ENCODE measurements around the gene RPL3. TPM values are rescaled to one million over a fixed set of nuclear protein-coding genes. Genes with fewer than 3 reads are reported as not detected.

RPL3 gene
- total and polyA plus RNA-seq, 4 donors = 1,469 to 4,700 (median 2,307) TPM

DNA sequence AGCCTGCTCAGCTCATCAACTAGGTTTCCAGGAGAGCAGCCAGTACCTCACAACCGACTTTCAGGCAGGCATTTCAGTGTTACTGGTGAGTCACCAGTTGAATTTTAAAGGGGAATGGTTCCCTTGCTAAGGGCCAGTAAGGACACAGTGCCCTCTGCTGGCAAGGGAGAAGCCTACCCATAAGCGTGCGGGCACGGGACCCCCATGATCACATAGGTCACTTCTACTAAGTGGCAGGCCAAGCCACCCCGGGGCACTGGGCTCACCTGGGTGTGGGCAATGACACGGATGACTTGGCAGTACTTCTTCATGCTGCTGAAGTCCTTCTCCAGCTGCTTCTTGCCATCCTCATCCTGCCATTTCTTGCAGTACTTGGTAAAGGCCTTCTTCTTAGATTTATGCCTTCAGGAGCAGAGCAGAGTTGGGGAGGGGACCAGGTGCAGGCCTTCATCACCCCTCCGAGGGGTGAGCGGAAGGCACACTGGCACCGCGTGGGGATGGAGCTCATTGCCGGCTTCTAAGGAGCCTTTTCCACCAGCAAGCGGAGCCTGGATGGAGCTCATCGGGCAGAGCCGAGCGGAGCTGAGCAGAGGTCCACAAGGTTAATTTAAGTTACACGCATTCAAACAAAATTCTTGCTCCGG, 2.9 kb downstream of the RPL3 start:
- intact Hi-C loops (cut with DNase I) = loop anchor here (1.0 to 10.0 kb wide), 3 partner anchors 146 to 442 kb away; partner anchors contain the start of genes CBX6 (in 2 of the 2) and ATF4 (in 1 of the 2)
- H3K4me3 ChIP-seq (ENCODE audit: low read length in 2 of 2) = no peak overlapping the region
- DNase-seq (peak; percentile 89 to 90), ATAC-seq (ENCODE audit: low FRiP score) (peak; percentile 65)
- H3K9me3 ChIP-seq (ENCODE audit: control insufficient read depth, low read length) = no peaks in the 10 kb centered on the region
- H3K4me1 ChIP-seq (ENCODE audit: control insufficient read depth in 1 of 2, insufficient read depth in 2 of 2, low read length in 2 of 2) = no peaks in the 10 kb centered on the region
- H3K27me3 ChIP-seq (ENCODE audit: control insufficient read depth in 1 of 2, insufficient read depth in 2 of 2, low read length in 1 of 2) = no peaks in the 10 kb centered on the region
- no peak overlapping the region for H3K27ac ChIP-seq (ENCODE audit: low read depth in 1 of 2, low read length in 2 of 2)
- H3K36me3 ChIP-seq (ENCODE audit: control insufficient read depth in 1 of 2, insufficient read depth in 2 of 2, low read length in 1 of 2) = peaks cover 4 to 29% of the 10 kb centered on the region in 2 donors
- WGBS, 2 donors = 47 to 51% methylated on average over 17 of the region's 17 CpGs

DNA sequence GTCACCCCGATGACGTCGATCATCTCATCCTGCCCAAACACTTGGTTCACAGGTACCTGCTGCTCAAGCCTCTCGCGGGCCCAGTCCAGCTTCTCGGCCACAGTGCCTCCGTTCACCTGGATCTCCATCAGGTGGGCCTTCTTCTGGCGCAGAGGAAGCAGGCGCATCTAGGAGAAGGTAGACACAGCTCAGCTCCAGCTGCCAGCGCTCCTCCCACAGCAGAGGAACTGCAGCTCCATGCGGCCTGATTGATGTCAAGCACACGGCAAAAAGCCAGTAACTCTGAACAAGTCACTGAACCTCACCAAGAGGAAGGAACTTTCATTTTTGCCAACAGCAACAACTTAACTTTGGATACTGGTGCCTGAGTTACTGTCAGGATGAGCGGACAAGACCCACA, 4.0 kb downstream of the RPL3 start:
- Histone ChIP-seq H3K4me1 (ENCODE audit: control insufficient read depth in 1 of 2, insufficient read depth in 2 of 2, low read length in 2 of 2) (no peaks in the 10 kb centered on the region), H3K36me3 (ENCODE audit: control insufficient read depth in 1 of 2, insufficient read depth in 2 of 2, low read length in 1 of 2) (peaks cover 4 to 29% of the 10 kb centered on the region in 2 donors), H3K27ac (ENCODE audit: low read depth in 1 of 2, low read length in 2 of 2) (no peak overlapping the region), H3K9me3 (ENCODE audit: control insufficient read depth, low read length) (no peaks in the 10 kb centered on the region), H3K27me3 (ENCODE audit: control insufficient read depth in 1 of 2, insufficient read depth in 2 of 2, low read length in 1 of 2) (no peaks in the 10 kb centered on the region), H3K4me3 (ENCODE audit: low read length in 2 of 2) (no peak overlapping the region)
- ATAC-seq (ENCODE audit: low FRiP score) (no peak), DNase-seq (peak in 1 of 2 donors; percentile 39)
- intact Hi-C loops (cut with DNase I) = loop anchor here (10.0 kb wide), 2 partner anchors 209 to 441 kb away; partner anchors contain the start of genes CBX6 (in 2 of the 2) and ATF4 (in 1 of the 2)
- 82 to 83% methylated on average over 13 of the region's 13 CpGs for WGBS, 2 donors

GRCh38 chr22:39314251-39314971, 5.0 kb downstream of the RPL3 start:
- intact Hi-C loops (cut with DNase I) = loop anchor here (5.0 to 10.0 kb wide), 3 partner anchors 162 to 440 kb away; partner anchors contain the start of genes CBX6 (in 2 of the 2), ATF4 (in 1 of the 2) and CBX7 (in 1 of the 2)
- H3K4me3 ChIP-seq (ENCODE audit: low read length in 2 of 2) = no peak overlapping the region
- DNase-seq (peak in 1 of 2 donors; percentile 70), ATAC-seq (ENCODE audit: low FRiP score) (no peak)
- no peaks in the 10 kb centered on the region for H3K27me3 ChIP-seq (ENCODE audit: control insufficient read depth in 1 of 2, insufficient read depth in 2 of 2, low read length in 1 of 2)
- H3K4me1 ChIP-seq (ENCODE audit: control insufficient read depth in 1 of 2, insufficient read depth in 2 of 2, low read length in 2 of 2) = no peaks in the 10 kb centered on the region
- H3K9me3 ChIP-seq (ENCODE audit: control insufficient read depth, low read length) = no peaks in the 10 kb centered on the region
- peaks cover 4 to 29% of the 10 kb centered on the region in 2 donors for H3K36me3 ChIP-seq (ENCODE audit: control insufficient read depth in 1 of 2, insufficient read depth in 2 of 2, low read length in 1 of 2)
- no peak overlapping the region for H3K27ac ChIP-seq (ENCODE audit: low read depth in 1 of 2, low read length in 2 of 2)
- 86% methylated on average over 14 of the region's 14 CpGs for WGBS, 2 donors

DNA sequence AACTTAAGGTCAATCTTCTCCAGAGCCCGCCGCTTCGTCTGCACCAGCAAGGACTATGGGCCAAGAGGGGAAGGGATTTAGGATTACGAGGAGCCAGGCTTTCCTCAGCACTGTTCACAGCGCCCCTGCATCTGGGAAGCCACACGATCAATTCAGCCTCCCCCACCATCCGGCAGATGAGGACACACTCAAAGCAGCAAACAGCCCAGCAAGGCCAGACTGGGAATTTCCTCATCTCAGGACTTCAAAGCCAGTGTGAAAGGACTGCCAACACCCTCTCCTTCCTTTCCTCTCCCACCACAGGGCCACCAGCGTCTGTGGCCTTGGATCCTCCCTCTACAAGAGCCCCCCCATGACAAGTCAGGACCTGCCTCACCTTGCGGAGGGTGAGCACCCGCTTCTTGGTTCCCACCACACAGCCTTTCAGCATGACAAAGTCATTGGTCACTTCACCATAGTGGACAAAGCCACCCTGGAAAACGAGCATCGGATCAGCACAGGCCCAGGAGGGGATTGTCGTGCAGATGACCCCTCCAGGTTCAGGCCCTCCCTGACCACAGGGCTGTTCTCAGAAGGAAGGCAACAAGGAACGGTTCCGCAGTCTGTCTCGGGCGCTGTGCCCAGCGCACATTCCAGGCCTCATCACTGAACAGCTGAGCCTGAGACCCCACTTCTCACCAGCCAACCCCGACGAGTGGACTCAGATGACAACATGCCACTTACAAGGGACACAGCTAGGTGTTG, 6.0 kb downstream of the RPL3 start:
- Histone ChIP-seq H3K27ac (ENCODE audit: low read depth in 1 of 2, low read length in 2 of 2) (no peak overlapping the region), H3K4me1 (ENCODE audit: control insufficient read depth in 1 of 2, insufficient read depth in 2 of 2, low read length in 2 of 2) (no peaks in the 10 kb centered on the region)

DNA sequence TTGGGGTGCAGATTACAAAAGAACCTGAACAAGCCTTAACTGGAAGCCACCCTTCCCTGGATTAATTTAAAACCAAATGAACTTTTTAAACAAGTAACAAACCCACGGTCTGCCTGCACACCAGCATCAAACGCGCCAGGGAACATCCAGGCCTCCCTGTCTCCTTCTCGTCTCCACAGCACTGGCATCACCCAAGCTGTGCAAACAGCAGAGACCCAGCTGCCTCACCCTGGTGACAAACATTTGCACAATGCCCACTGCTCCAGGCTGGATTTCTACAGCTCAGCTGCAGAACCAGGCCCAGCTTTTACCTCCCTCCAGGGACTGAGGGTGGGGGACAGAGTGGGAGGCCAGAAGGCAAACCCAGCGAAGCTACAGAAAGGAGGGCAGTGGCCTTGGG, 7.0 kb downstream of the RPL3 start:
- WGBS, 2 donors = 81 to 83% methylated on average over 5 of the region's 5 CpGs
- no peaks in the 10 kb centered on the region for H3K27me3 ChIP-seq (ENCODE audit: control insufficient read depth in 1 of 2, insufficient read depth in 2 of 2, low read length in 1 of 2)
- no peak for ATAC-seq (ENCODE audit: low FRiP score)
- H3K4me1 ChIP-seq (ENCODE audit: control insufficient read depth in 1 of 2, insufficient read depth in 2 of 2, low read length in 2 of 2) = no peaks in the 10 kb centered on the region
- H3K4me3 ChIP-seq (ENCODE audit: low read length in 2 of 2) = no peak overlapping the region
- H3K9me3 ChIP-seq (ENCODE audit: control insufficient read depth, low read length) = no peaks in the 10 kb centered on the region
- intact Hi-C loops (cut with DNase I) = loop anchor here (5.0 to 10.0 kb wide), 3 partner anchors 160 to 438 kb away; partner anchors contain the start of genes CBX6 (in 2 of the 2), ATF4 (in 1 of the 2) and CBX7 (in 1 of the 2)
- no peak overlapping the region for H3K27ac ChIP-seq (ENCODE audit: low read depth in 1 of 2, low read length in 2 of 2)
- peaks cover 4 to 29% of the 10 kb centered on the region in 2 donors for H3K36me3 ChIP-seq (ENCODE audit: control insufficient read depth in 1 of 2, insufficient read depth in 2 of 2, low read length in 1 of 2)
- peak in 1 of 2 donors; percentile 51 for DNase-seq

More for the DNA sequence above, 6.0 kb downstream of the RPL3 start:
- no peak for ATAC-seq (ENCODE audit: low FRiP score)
- Histone ChIP-seq H3K4me3 (ENCODE audit: low read length in 2 of 2) (no peak overlapping the region), H3K27me3 (ENCODE audit: control insufficient read depth in 1 of 2, insufficient read depth in 2 of 2, low read length in 1 of 2) (no peaks in the 10 kb centered on the region), H3K9me3 (ENCODE audit: control insufficient read depth, low read length) (no peaks in the 10 kb centered on the region), H3K36me3 (ENCODE audit: control insufficient read depth in 1 of 2, insufficient read depth in 2 of 2, low read length in 1 of 2) (peaks cover 4 to 29% of the 10 kb centered on the region in 2 donors)
- peak in 1 of 2 donors; percentile 67 for DNase-seq
- WGBS, 2 donors = 84 to 87% methylated on average over 20 of the region's 20 CpGs
- intact Hi-C loops (cut with DNase I) = loop anchor here (5.0 to 10.0 kb wide), 3 partner anchors 161 to 439 kb away; partner anchors contain the start of genes CBX6 (in 2 of the 2), ATF4 (in 1 of the 2) and CBX7 (in 1 of the 2)

DNA sequence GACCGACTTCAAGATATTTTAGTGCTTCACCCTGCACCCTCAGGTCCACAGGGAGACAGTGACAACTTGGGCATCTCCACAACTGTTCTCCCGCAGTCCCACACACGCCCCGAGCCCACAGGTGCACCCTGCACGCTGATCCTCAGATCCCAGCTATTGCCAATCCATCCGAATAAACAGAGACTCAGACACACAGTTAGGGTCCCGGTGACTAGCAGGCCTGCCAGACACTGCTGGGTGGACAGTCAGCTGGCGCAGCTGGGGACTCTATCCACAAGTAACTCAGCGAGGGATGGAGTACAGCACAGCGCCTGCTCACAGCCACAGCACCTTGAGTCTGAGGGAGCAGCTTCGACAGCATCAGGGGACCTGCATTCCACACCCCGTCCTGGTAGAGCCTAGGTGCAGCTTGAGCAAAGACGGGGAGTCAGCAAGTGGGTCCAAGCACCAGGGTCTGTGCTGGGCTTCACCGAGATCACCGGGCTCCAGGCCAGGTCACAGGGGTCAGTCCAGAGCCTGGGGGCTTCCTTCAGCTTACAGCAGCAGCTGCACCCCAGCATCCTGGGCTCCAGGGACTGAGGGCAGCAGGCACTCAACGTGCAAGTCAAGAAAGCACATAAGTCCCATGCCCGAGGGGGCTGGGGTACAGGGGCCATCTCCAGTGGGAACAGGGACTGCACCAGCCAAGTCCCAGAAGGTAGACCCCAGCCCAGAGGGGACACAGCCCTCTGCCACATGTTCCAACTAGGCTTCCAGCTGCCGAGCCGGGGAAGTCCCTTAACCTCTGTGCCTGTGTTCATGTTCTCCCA, 7.6 kb downstream of the RPL3 start:
- 86 to 90% methylated on average over 19 of the region's 19 CpGs for WGBS, 2 donors
- no peaks in the 10 kb centered on the region for H3K4me1 ChIP-seq (ENCODE audit: control insufficient read depth in 1 of 2, insufficient read depth in 2 of 2, low read length in 2 of 2)
- intact Hi-C loops (cut with DNase I) = loop anchor here (2.0 to 10.0 kb wide), 4 partner anchors 141 to 437 kb away; partner anchors contain the start of genes CBX6 (in 2 of the 2), ATF4 (in 1 of the 2) and CBX7 (in 1 of the 2)
- H3K27ac ChIP-seq (ENCODE audit: low read depth in 1 of 2, low read length in 2 of 2) = no peak overlapping the region
- H3K4me3 ChIP-seq (ENCODE audit: low read length in 2 of 2) = no peak overlapping the region
- H3K36me3 ChIP-seq (ENCODE audit: control insufficient read depth in 1 of 2, insufficient read depth in 2 of 2, low read length in 1 of 2) = peaks cover 4 to 27% of the 10 kb centered on the region in 2 donors
- H3K9me3 ChIP-seq (ENCODE audit: control insufficient read depth, low read length) = no peaks in the 10 kb centered on the region
- DNase-seq (peak in 1 of 2 donors; percentile 77), ATAC-seq (ENCODE audit: low FRiP score) (no peak)
- no peaks in the 10 kb centered on the region for H3K27me3 ChIP-seq (ENCODE audit: control insufficient read depth in 1 of 2, insufficient read depth in 2 of 2, low read length in 1 of 2)

- Histone ChIP-seq H3K9me3 (ENCODE audit: control insufficient read depth, low read length) (no peaks in the 10 kb centered on the region), H3K27me3 (ENCODE audit: control insufficient read depth in 1 of 2, insufficient read depth in 2 of 2, low read length in 1 of 2) (no peaks in the 10 kb centered on the region), H3K4me1 (ENCODE audit: control insufficient read depth in 1 of 2, insufficient read depth in 2 of 2, low read length in 2 of 2) (no peaks in the 10 kb centered on the region), H3K36me3 (ENCODE audit: control insufficient read depth in 1 of 2, insufficient read depth in 2 of 2, low read length in 1 of 2) (peaks cover 4 to 21% of the 10 kb centered on the region in 2 donors), H3K27ac (ENCODE audit: low read depth in 1 of 2, low read length in 2 of 2) (peak overlapping the region in 1 of 2 donors; percentile 5), H3K4me3 (ENCODE audit: low read length in 2 of 2) (no peak overlapping the region)
- peak in 1 of 2 donors; percentile 76 for DNase-seq
- ATAC-seq (ENCODE audit: low FRiP score) = no peak
- 81% methylated on average over 16 of the region's 16 CpGs for WGBS, 2 donors
- intact Hi-C loops (cut with DNase I) = loop anchor here (2.0 to 10.0 kb wide), 4 partner anchors 139 to 435 kb away; partner anchors contain the start of genes CBX6 (in 2 of the 2), ATF4 (in 1 of the 2) and CBX7 (in 1 of the 2)
These were observed 9.3 kb downstream of the RPL3 start for GRCh38 chr22:39309881-39310714.

Measured in aorta (tissue), 5 donors.